GM12878 (cell line): ENCODE measurements around the gene OR52N1. TPM values are rescaled to one million over a fixed set of nuclear protein-coding genes. Genes with fewer than 3 reads are reported as not detected.

Experiments
- ATAC-seq: fragments of 200-7000 bp; cut with Tn5 transposase; 3 replicates; pipeline ENCODE4 v1.9.1; 2020; ENCODE audit warnings: mild to moderate bottlenecking, moderate library complexity
- BruUV-seq: library from RNA; stranded (reverse); fragments of 400-500 nt; replicated peaks from 2 replicates; lab custom pipeline; 2021; lab: Mats Ljungman, UMichigan
- CTCF ChIA-PET: fragments of 300-600 bp; sonication (Branson Sonifier 250); formaldehyde crosslinking; extraction: SDS; loops from one replicate; lab custom pipeline; 2021; ENCODE audit warnings: inconsistent platforms; lab: Yijun Ruan, JAX
- POLR2A ChIA-PET: fragments of 350-600 bp; formaldehyde crosslinking; extraction: SDS; loops from one replicate; lab custom pipeline; 2021; ENCODE audit warnings: inconsistent platforms; lab: Charles Lee
- RAD21 ChIA-PET: fragments of 300-600 bp; sonication (Branson Sonifier 250); formaldehyde crosslinking; loops from one replicate; lab custom pipeline; 2023; ENCODE audit warnings: antibody characterized with exemption; ENCODE audit not compliant: unreplicated experiment; lab: Charles Lee
- SMC1A ChIA-PET: fragments of 300-600 bp; sonication (Branson Sonifier 250); formaldehyde crosslinking; loops from one replicate; lab custom pipeline; 2023; ENCODE audit not compliant: unreplicated experiment, uncharacterized antibody; lab: Charles Lee
- DNase-seq: peaks from one replicate; pipeline ENCODE4 v3.0.0-alpha.2; 2011; ENCODE audit warnings: low read depth, low spot score
- FAIRE-seq: peaks from 3 replicates; lab custom pipeline; 2011; peaks lifted over from hg19 to GRCh38; lab: Jason Lieb, UNC
- H2AFZ ChIP-seq: 2 replicates; pipeline ENCODE4 v1.6.0; 2011; ENCODE audit warnings: low read depth, low read length, control low read depth; ENCODE audit not compliant: control insufficient read depth
- H3K27ac ChIP-seq: 2 replicates; pipeline ENCODE4 v1.5.1; 2011; ENCODE audit warnings: control low read depth; ENCODE audit not compliant: control insufficient read depth, insufficient read depth
- H3K27me3 ChIP-seq, 2 experiments: replicated peaks in 1 of 2; 2 replicates each; pipeline versions ENCODE4 v1.6.0 to v1.6.1; 2011; ENCODE audit warnings: low read length in 1 of 2; ENCODE audit not compliant: control insufficient read depth in 2 of 2, insufficient read depth in 2 of 2
- H3K36me3 ChIP-seq, 2 experiments: 2 replicates each; pipeline ENCODE4 v1.5.1; 2011; ENCODE audit warnings: low read length in 1 of 2; ENCODE audit not compliant: control insufficient read depth in 2 of 2, insufficient read depth in 2 of 2
- H3K4me1 ChIP-seq: 2 replicates; pipeline ENCODE4 v1.6.1; 2011; ENCODE audit warnings: mild to moderate bottlenecking, low read length, moderate library complexity, mixed read lengths; ENCODE audit not compliant: control insufficient read depth, insufficient read depth
- H3K4me2 ChIP-seq: 2 replicates; pipeline ENCODE4 v1.6.0; 2011; ENCODE audit warnings: control low read depth; ENCODE audit not compliant: control insufficient read depth, insufficient read depth
- H3K4me3 ChIP-seq: fragments of 200-600 bp; sonication (generic); 2 replicates; pipeline ENCODE4 v1.5.1; 2016
- H3K79me2 ChIP-seq: 2 replicates; pipeline ENCODE4 v1.6.0; 2011; ENCODE audit warnings: low read length; ENCODE audit not compliant: control insufficient read depth, insufficient read depth
- H3K9ac ChIP-seq: 2 replicates; pipeline ENCODE4 v1.8.0; 2011; ENCODE audit warnings: low read length, control low read depth, mixed read lengths; ENCODE audit not compliant: control insufficient read depth, insufficient read depth
- H3K9me3 ChIP-seq: replicated peaks from 3 replicates; pipeline ENCODE4 v1.5.1; 2011; ENCODE audit warnings: mild to moderate bottlenecking, low read length; ENCODE audit not compliant: control insufficient read depth, insufficient read depth
- H4K20me1 ChIP-seq: 2 replicates; pipeline ENCODE4 v1.6.0; 2011; ENCODE audit not compliant: control insufficient read depth, insufficient read depth
- GATAD2B ChIP-seq: fragments of 450-650 bp; conservative IDR thresholded peaks from 2 replicates; pipeline ENCODE4 v1.6.1; 2017; ENCODE audit warnings: low read depth, mild to moderate bottlenecking, moderate library complexity
- MEF2A ChIP-seq: IDR thresholded peaks from 2 replicates; pipeline ENCODE4 v1.6.1; 2011; ENCODE audit warnings: low read depth, mild to moderate bottlenecking, low read length, moderate library complexity; ENCODE audit not compliant: insufficient read depth
- POLR2AphosphoS5 ChIP-seq: IDR thresholded peaks from 2 replicates; pipeline ENCODE4 v1.6.1; 2011; ENCODE audit warnings: mild to moderate bottlenecking, low read length, inconsistent platforms
- RELA ChIP-seq: fragments of 450-650 bp; IDR thresholded peaks from 2 replicates; pipeline ENCODE4 v1.8.0; 2014; ENCODE audit warnings: borderline replicate concordance; ENCODE audit not compliant: partially characterized antibody
- WGBS: methylation state at CpG from one replicate; pipeline ENCODE4 v1.1.6; 2016; ENCODE audit warnings: low lambda C conversion rate; ENCODE audit not compliant: insufficient replicate concordance, insufficient coverage; ENCODE audit errors: missing lambda C conversion rate; 5-methylcytosine and 5-hydroxymethylcytosine counted together
- in situ Hi-C: fragments of 300-500 bp; cut with MboI; formaldehyde crosslinking; loops from 9 replicates; pipeline ENCODE4 v1.14.3; 2018; ENCODE audit warnings: mixed read lengths
- intact Hi-C: fragments of 100-400 bp; cut with micrococcal nuclease; formaldehyde crosslinking; loops from one replicate; pipeline ENCODE4 v1.14.2; 2022; ENCODE audit not compliant: unreplicated experiment
- polyA plus RNA-seq, 11 experiments: library from polyadenylated mRNA; depleted of rRNA in 4 of 11; unstranded in 6 of 11; stranded (reverse) in 5 of 11; fragments of >200 nt; fragmentation: Nextera tagmentation in 4 of 11; fragmentation: Illumina TruSeq in 1 of 11; extraction: Ambion mirVana in 4 of 11; extraction: Trizol in 1 of 11; gene quantifications; 1 replicate in 1 of 11; 2 replicates in 10 of 11; pipeline versions ENCODE4 v1.2.1 to v1.2.3, GENCODE V29; 2011 to 2016; ENCODE audit warnings: inconsistent platforms in 2 of 11, missing spikeins in 2 of 11, low read depth in 1 of 11
- total RNA-seq, 4 experiments: library from RNA; depleted of rRNA in 3 of 4; stranded (reverse); fragments of >200 nt in 3 of 4; fragmentation: Illumina TruSeq in 1 of 4; extraction: Trizol in 1 of 4; gene quantifications; 2 replicates each; pipeline versions ENCODE4 v1.2.1 to v1.2.3, GENCODE V29; 2013 to 2021
- TF ChIP-seq, protein P1 (sequence below): IDR thresholded peaks from 2 replicates; pipeline ENCODE4 v1.6.1; 2011; ENCODE audit warnings: low read depth, mild to moderate bottlenecking, low read length, moderate library complexity, borderline replicate concordance; ENCODE audit errors: extremely low read depth
- TF ChIP-seq, protein P2 (sequence below): fragments of 450-650 bp; IDR thresholded peaks from 2 replicates; pipeline ENCODE4 v1.6.1; 2017; ENCODE audit warnings: mild to moderate bottlenecking, moderate library complexity

OR52N1 gene
- total and polyA plus RNA-seq, 10 of the 15 experiments (the other 5 are each of a cell fraction or from before 2014, with no cell fraction given): 0.04 TPM; not detected in 9

DNA sequence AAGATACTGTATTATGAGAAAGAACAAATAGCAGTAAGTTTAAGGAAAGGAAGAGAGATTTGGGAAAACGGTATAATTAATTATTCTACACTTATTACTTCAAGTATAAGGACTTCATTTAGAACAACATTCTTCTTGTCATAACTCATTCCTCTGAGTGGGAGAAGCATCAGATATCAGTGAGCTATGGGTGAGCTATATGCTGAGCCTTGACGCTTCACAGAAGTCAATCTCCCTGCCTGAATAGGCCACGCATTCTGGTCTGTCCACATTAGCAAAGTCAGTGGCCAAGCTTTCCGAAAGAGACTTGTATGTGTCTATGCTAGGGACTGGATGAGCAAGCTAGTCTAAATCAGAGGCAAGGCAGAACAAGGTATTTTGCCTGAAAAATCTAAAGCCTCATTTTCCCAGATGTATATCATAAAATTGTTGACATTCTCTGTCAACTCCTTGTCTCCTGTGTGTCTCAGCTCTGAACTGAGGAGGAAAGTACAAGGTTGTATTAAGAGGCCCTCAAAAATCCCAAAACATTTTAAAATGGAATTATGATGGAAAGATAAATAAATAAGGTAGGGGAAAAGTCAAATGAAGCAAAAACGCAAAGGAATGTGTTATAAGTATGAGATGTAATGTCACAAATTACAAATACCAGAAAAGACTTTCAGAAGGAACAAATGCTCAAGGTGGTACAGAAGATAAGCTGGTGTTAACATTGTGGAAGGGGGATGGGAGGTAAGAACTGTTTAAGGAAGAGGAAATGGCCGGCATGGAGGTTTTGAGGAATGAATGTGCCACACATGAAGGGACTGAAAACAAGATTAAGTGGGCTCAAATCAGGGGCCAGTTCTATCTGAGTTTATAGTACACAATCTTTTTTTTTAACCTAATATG, 19.1 kb upstream of the OR52N1 start:
- in situ Hi-C loops (loop anchor here (5.0 kb wide), 1 partner anchor 338 kb away; no protein-coding TSS in a partner anchor), intact Hi-C loops (loop anchor here (2.0 to 5.0 kb wide), 5 partner anchors 81 to 685 kb away; partner anchors contain the start of gene OR51M1)
- H3K36me3 ChIP-seq: no peaks in the 10 kb centered on the region
- no peaks in the 10 kb centered on the region for H3K79me2 ChIP-seq
- no peak overlapping the region for H3K4me2 ChIP-seq
- H3K9me3 ChIP-seq: no peaks in the 10 kb centered on the region
- no peak for ATAC-seq
- CTCF ChIA-PET: interaction anchor here (0.7 to 3.2 kb wide), 18 partner anchors 8 to 543 kb away, joined by 3 to 23 read pairs (median 4); partner anchors contain the start of genes TRIM22 and TRIM5
- no peaks in the 10 kb centered on the region for H3K27me3 ChIP-seq
- DNase-seq: no peak
- RAD21 ChIA-PET: interaction anchor here (0.8 to 2.3 kb wide), 12 partner anchors 7 to 334 kb away, joined by 3 to 23 read pairs (median 4); partner anchors contain the start of genes OR52E5, TRIM22 and TRIM5
- no peaks in the 10 kb centered on the region for H4K20me1 ChIP-seq
- SMC1A ChIA-PET: interaction anchor here (0.6 to 3.0 kb wide), 22 partner anchors 8 to 1385 kb away, joined by 3 to 19 read pairs (median 4); partner anchors contain the start of gene TRIM5
- TF ChIP-seq, protein P1, sequence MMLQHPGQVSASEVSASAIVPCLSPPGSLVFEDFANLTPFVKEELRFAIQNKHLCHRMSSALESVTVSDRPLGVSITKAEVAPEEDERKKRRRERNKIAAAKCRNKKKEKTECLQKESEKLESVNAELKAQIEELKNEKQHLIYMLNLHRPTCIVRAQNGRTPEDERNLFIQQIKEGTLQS: no peak
- TF ChIP-seq, protein P2, sequence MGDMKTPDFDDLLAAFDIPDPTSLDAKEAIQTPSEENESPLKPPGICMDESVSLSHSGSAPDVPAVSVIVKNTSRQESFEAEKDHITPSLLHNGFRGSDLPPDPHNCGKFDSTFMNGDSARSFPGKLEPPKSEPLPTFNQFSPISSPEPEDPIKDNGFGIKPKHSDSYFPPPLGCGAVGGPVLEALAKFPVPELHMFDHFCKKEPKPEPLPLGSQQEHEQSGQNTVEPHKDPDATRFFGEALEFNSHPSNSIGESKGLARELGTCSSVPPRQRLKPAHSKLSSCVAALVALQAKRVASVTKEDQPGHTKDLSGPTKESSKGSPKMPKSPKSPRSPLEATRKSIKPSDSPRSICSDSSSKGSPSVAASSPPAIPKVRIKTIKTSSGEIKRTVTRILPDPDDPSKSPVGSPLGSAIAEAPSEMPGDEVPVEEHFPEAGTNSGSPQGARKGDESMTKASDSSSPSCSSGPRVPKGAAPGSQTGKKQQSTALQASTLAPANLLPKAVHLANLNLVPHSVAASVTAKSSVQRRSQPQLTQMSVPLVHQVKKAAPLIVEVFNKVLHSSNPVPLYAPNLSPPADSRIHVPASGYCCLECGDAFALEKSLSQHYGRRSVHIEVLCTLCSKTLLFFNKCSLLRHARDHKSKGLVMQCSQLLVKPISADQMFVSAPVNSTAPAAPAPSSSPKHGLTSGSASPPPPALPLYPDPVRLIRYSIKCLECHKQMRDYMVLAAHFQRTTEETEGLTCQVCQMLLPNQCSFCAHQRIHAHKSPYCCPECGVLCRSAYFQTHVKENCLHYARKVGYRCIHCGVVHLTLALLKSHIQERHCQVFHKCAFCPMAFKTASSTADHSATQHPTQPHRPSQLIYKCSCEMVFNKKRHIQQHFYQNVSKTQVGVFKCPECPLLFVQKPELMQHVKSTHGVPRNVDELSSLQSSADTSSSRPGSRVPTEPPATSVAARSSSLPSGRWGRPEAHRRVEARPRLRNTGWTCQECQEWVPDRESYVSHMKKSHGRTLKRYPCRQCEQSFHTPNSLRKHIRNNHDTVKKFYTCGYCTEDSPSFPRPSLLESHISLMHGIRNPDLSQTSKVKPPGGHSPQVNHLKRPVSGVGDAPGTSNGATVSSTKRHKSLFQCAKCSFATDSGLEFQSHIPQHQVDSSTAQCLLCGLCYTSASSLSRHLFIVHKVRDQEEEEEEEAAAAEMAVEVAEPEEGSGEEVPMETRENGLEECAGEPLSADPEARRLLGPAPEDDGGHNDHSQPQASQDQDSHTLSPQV: no peak
- no peak for TF ChIP-seq MEF2A
- TF ChIP-seq GATAD2B: no peak
- no peak for TF ChIP-seq POLR2AphosphoS5
- no peak for TF ChIP-seq RELA
- TF ChIP-seq, all 136 proteins: peak for 0
- no TSS peak for BruUV-seq
- Histone ChIP-seq H3K4me3 (no peak overlapping the region), H2AFZ (no peak overlapping the region), H3K27ac (no peak overlapping the region), H3K4me1 (no peaks in the 10 kb centered on the region), H3K9ac (no peak overlapping the region)
- no peak for FAIRE-seq
- POLR2A ChIA-PET: no interaction called here
- WGBS: 70% methylated on average over 6 of the region's 6 CpGs
